Transverse colon (tissue), 4 donors: ENCODE results near the gene VSTM2L. TPM values are rescaled to one million over a fixed set of nuclear protein-coding genes. Genes with fewer than 3 reads are reported as not detected.

Source experiments
- DNase-seq: peaks from one replicate; pipeline ENCODE4 v3.0.0-alpha.2; 2019
- H3K27ac ChIP-seq, 4 donors: fragments of 200-600 bp; sonication (generic); 2 replicates each; pipeline ENCODE4 v1.5.1; 2016 to 2018; ENCODE audit warnings: inconsistent platforms in 4 of 4
- H3K27me3 ChIP-seq: fragments of 200-600 bp; sonication (generic); 2 replicates; pipeline ENCODE4 v1.5.1; 2017; ENCODE audit warnings: inconsistent platforms
- H3K36me3 ChIP-seq, 4 donors: fragments of 200-600 bp; sonication (generic); 2 replicates each; pipeline ENCODE4 v1.5.1; 2017 to 2019; ENCODE audit warnings: inconsistent platforms in 4 of 4
- H3K4me1 ChIP-seq, 4 donors: fragments of 200-600 bp; sonication (generic); 2 replicates each; pipeline ENCODE4 v1.5.1; 2017 to 2020; ENCODE audit warnings: inconsistent platforms in 4 of 4
- H3K4me3 ChIP-seq, 4 donors: fragments of 200-600 bp; sonication (generic); 1 replicate in 1 of 4; 2 replicates in 3 of 4; pipeline versions ENCODE4 v1.5.1 to v1.6.1; 2017 to 2019; ENCODE audit warnings: inconsistent platforms in 4 of 4
- H3K9me3 ChIP-seq, 2 donors: fragments of 200-600 bp; sonication (generic); 2 replicates each; pipeline ENCODE4 v1.5.1; 2017 to 2019; ENCODE audit warnings: inconsistent platforms in 2 of 2
- EP300 ChIP-seq: sonication (generic); formaldehyde crosslinking; IDR thresholded peaks from one replicate; pipeline ENCODE4 v1.6.1; 2017; ENCODE audit warnings: antibody characterized with exemption, low read depth
- POLR2A ChIP-seq: fragments of 450-650 bp; IDR thresholded peaks from one replicate; pipeline ENCODE4 v1.6.1; 2016; ENCODE audit warnings: antibody characterized with exemption, mild to moderate bottlenecking, moderate library complexity
- POLR2AphosphoS5 ChIP-seq, 3 donors: sonication (generic); formaldehyde crosslinking; IDR thresholded peaks; one replicate each; pipeline ENCODE4 v1.6.1; 2016; ENCODE audit warnings: antibody characterized with exemption in 3 of 3
- WGBS, 2 donors: methylation state at CpG; one replicate each; pipeline ENCODE4 v1.1.5; 2018; ENCODE audit warnings: low coverage in 1 of 2; 5-methylcytosine and 5-hydroxymethylcytosine counted together
- in situ Hi-C, 4 donors: fragments of 200-750 bp; cut with MboI; loops; one replicate each; pipeline versions ENCODE4 v1.15.0 to v1.15.1; 2017; ENCODE audit warnings: low sequenced_read_pairs in 3 of 4, low pct_ligation_motif_present in 1 of 4, low pct_unique_long_range_greater_than_20kb in 1 of 4
- intact Hi-C: fragments of 100-400 bp; cut with DNase I; formaldehyde crosslinking; loops from one replicate; pipeline ENCODE4 v1.15.1; 2023; ENCODE audit warnings: low total_unique reads
- total RNA-seq, 4 donors: library from RNA; depleted of rRNA; stranded (reverse); fragments of >200 nt; gene quantifications; one replicate each; pipeline ENCODE4 v1.1.0, GENCODE V29; 2016
- TF ChIP-seq, protein P1 (sequence below), 5 experiments: fragments of 200-600 bp in 3 of 5; fragments of 450-650 bp in 2 of 5; sonication (generic) in 3 of 5; IDR thresholded peaks; 1 replicate in 2 of 5; 2 replicates in 3 of 5; pipeline ENCODE4 v1.5.1; 2016 to 2017; ENCODE audit warnings: antibody characterized with exemption in 5 of 5, inconsistent platforms in 3 of 5, mild to moderate bottlenecking in 2 of 5, moderate library complexity in 1 of 5

The VSTM2L gene
- total RNA-seq, 4 donors from 2014 or later = 3.0 to 6.6 (median 3.0) TPM; not detected in 1

DNA sequence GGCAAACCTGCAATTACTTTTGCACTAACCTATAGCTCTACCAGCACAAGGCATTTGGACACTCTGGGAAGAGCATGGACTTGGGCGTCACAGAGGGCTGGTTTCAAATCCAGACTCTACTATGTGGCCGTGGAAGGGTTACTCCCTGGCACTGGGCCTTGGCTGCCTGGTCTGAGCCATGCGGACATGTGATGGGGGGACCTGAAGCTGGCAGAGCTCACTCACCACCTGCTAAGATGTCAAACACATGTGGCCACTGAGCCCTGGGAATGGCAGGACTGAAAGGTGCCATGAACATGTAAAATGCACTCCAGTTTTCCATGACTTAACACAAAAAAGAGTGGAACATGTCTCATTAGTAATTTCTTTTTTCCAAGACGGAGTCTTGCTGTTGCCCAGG is 23.7 kb downstream of the VSTM2L start:
- no peak for DNase-seq
- intact Hi-C loops (no loop called here), in situ Hi-C loops (no loop called here)
- no peaks in the 10 kb centered on the region for H3K9me3 ChIP-seq
- 83 to 88% methylated on average over 1 to 4 of the region's 4 CpGs for WGBS, 2 donors
- H3K36me3 ChIP-seq = no peaks in the 10 kb centered on the region
- no peaks in the 10 kb centered on the region for H3K27me3 ChIP-seq
- TF ChIP-seq POLR2A (no peak), EP300 (no peak), POLR2AphosphoS5 (IDR thresholded peaks at IDR 0.05) (no peak)
- TF ChIP-seq, protein P1, sequence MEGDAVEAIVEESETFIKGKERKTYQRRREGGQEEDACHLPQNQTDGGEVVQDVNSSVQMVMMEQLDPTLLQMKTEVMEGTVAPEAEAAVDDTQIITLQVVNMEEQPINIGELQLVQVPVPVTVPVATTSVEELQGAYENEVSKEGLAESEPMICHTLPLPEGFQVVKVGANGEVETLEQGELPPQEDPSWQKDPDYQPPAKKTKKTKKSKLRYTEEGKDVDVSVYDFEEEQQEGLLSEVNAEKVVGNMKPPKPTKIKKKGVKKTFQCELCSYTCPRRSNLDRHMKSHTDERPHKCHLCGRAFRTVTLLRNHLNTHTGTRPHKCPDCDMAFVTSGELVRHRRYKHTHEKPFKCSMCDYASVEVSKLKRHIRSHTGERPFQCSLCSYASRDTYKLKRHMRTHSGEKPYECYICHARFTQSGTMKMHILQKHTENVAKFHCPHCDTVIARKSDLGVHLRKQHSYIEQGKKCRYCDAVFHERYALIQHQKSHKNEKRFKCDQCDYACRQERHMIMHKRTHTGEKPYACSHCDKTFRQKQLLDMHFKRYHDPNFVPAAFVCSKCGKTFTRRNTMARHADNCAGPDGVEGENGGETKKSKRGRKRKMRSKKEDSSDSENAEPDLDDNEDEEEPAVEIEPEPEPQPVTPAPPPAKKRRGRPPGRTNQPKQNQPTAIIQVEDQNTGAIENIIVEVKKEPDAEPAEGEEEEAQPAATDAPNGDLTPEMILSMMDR (IDR thresholded peaks at IDR 0.05) = no peak
- no peaks in the 10 kb centered on the region for H3K4me1 ChIP-seq
- no peak overlapping the region for H3K4me3 ChIP-seq
- H3K27ac ChIP-seq = no peak overlapping the region

DNA sequence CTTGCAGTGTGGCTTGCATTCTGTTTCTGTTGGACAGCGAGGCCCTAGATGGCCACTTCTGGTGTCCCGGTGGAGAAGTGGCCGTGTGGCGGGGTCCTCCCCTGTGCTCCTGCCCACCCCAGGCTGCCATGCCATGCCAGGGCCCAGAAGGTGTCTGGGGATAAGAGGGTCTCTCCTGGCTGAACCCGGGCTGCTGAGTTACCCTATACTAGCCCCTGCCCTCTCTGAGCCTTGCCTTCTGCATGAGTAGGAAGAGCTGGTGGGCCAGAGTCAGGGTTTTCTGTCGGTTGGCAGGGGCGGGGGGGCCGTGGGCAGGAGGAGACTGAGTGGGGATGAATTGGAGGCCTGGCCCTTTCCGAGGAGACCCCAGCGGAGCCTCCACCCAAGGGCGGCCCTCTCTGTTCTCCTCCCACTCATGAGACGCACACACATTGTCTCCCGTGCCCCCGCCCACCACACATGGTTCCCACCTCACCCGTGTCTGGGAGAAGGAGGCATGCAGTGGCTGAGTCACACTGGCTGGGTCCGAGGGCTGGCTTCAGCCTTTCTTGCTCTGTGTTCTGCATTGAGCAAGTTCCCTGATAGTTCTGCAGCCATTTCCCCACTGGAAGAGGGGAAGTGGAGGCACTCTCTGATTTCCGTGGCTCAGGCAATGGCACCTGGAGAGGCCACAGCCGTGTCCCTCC is 24.6 kb downstream of the VSTM2L start:
- WGBS, 2 donors = 91% methylated on average over 18 of the region's 18 CpGs; no CpG with 5 or more reads in 1 of the 2 donors
- Histone ChIP-seq H3K27ac (no peak overlapping the region), H3K4me3 (no peak overlapping the region), H3K36me3 (no peaks in the 10 kb centered on the region), H3K27me3 (no peaks in the 10 kb centered on the region), H3K9me3 (no peaks in the 10 kb centered on the region), H3K4me1 (no peaks in the 10 kb centered on the region)
- no peak for DNase-seq
- TF ChIP-seq POLR2A = no peak
- in situ Hi-C loops (no loop called here), intact Hi-C loops (no loop called here)

DNA sequence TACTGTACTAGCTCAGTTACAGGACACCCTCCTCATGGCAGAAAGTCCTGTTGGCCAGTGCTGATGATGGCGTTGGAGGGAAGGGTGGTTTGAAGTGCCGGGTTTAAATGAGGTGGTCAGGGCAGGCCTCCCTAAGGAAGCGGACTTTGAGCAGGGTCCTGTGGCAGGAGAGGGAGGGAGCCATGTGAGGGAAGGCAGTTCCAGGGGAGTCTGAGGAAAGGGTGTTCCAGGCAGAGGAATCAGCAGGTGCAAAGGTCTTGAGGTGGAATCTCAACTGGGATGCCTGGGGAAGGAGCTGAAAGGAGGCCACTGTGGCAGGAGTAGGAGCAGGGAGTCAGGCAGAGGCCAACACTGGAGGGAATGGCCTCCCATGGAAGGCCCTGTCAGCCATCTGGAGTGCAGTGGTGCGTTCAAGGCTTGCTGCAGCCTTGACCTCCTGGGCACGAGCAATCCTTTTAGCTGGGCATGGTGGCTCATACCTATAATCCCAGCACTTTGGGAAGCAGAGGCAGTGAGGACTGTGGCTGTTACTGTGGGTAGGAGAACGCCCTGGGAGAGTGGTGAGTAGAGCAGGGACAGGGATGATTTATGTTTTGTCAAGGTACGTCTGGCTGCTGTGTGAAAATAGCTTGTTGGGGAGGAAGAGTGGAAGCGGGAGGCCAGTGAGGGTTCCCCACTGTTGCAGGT is 26.2 kb downstream of the VSTM2L start:
- WGBS, 2 donors = 63% methylated on average over 3 to 8 of the region's 8 CpGs
- no peaks in the 10 kb centered on the region for H3K4me1 ChIP-seq
- H3K27ac ChIP-seq = no peak overlapping the region
- no peaks in the 10 kb centered on the region for H3K9me3 ChIP-seq
- H3K36me3 ChIP-seq = no peaks in the 10 kb centered on the region
- no peak overlapping the region for H3K4me3 ChIP-seq
- TF ChIP-seq, protein P1 (IDR thresholded peaks at IDR 0.05) = no peak
- TF ChIP-seq EP300 (no peak), POLR2AphosphoS5 (IDR thresholded peaks at IDR 0.05) (no peak), POLR2A (no peak)
- intact Hi-C loops (no loop called here), in situ Hi-C loops (no loop called here)
- H3K27me3 ChIP-seq = no peaks in the 10 kb centered on the region
- DNase-seq = no peak

DNA sequence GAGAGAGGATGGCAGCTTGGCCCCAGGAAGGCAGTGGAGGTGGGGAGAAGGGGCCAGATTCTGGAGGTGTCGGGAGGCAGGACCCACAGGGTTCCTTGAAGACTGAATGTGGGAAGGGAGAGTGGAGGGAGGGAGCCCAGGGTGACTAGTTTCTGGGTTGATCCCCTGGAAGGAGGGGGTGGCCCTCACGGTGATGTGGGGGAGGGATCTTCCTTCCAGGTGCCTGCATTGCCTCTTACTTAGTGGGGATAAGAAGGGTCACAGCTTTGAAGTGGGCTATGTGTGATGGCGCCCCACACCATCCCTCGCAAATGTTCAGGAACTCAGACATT is 26.7 kb downstream of the VSTM2L start:
- TF ChIP-seq, protein P1 (IDR thresholded peaks at IDR 0.05) = no peak
- no peak for TF ChIP-seq POLR2A
- TF ChIP-seq POLR2AphosphoS5 (IDR thresholded peaks at IDR 0.05) = no peak
- TF ChIP-seq EP300 = no peak
- intact Hi-C loops = no loop called here
- Histone ChIP-seq H3K9me3 (no peaks in the 10 kb centered on the region), H3K36me3 (no peaks in the 10 kb centered on the region), H3K27me3 (no peaks in the 10 kb centered on the region), H3K27ac (no peak overlapping the region), H3K4me3 (no peak overlapping the region), H3K4me1 (no peaks in the 10 kb centered on the region)
- in situ Hi-C loops = no loop called here
- WGBS, 2 donors = 62 to 67% methylated on average over 2 to 4 of the region's 4 CpGs
- DNase-seq = no peak
